GM23338 (cell line): ENCODE results near the gene CDH4. TPM values are rescaled to one million over a fixed set of nuclear protein-coding genes. Genes with fewer than 3 reads are reported as not detected.

Experiments used
- ATAC-seq: fragments of 200-7000 bp; cut with Tn5 transposase; 3 replicates; pipeline ENCODE4 v1.9.1; 2020
- DNase-seq: peaks from one replicate; pipeline ENCODE4 v3.0.0-alpha.2; 2015; ENCODE audit warnings: low spot score
- H2AFZ ChIP-seq: fragments of 200-600 bp; sonication (generic); 2 replicates; pipeline ENCODE4 v1.8.0; 2016; ENCODE audit warnings: antibody characterized with exemption, mild to moderate bottlenecking, moderate library complexity
- H3F3A ChIP-seq: fragments of 200-600 bp; sonication (generic); replicated peaks from 2 replicates; pipeline ENCODE4 v1.8.0; 2017; ENCODE audit warnings: antibody characterized with exemption, mixed run types, low read depth
- H3K27ac ChIP-seq: fragments of 200-600 bp; sonication (generic); 2 replicates; pipeline ENCODE4 v1.6.1; 2016; ENCODE audit warnings: low read depth
- H3K27me3 ChIP-seq: fragments of 200-600 bp; sonication (generic); 2 replicates; pipeline ENCODE4 v1.8.0; 2016; ENCODE audit warnings: mild to moderate bottlenecking, mixed run types, moderate library complexity; ENCODE audit not compliant: insufficient read depth
- H3K36me3 ChIP-seq: fragments of 200-600 bp; sonication (generic); 2 replicates; pipeline ENCODE4 v1.8.0; 2016; ENCODE audit warnings: mild to moderate bottlenecking; ENCODE audit not compliant: insufficient read depth
- H3K4me1 ChIP-seq: fragments of 200-600 bp; sonication (generic); 2 replicates; pipeline ENCODE4 v1.8.0; 2016; ENCODE audit warnings: mild to moderate bottlenecking, moderate library complexity; ENCODE audit not compliant: insufficient read depth
- H3K4me2 ChIP-seq: fragments of 200-600 bp; sonication (generic); 2 replicates; pipeline ENCODE4 v1.7.1; 2017; ENCODE audit warnings: mixed run types
- H3K4me3 ChIP-seq: fragments of 200-600 bp; sonication (generic); 2 replicates; pipeline ENCODE4 v1.6.1; 2016; ENCODE audit warnings: mixed run types
- H3K79me2 ChIP-seq: fragments of 200-600 bp; sonication (generic); replicated peaks from 2 replicates; pipeline ENCODE4 v1.8.0; 2017; ENCODE audit warnings: mild to moderate bottlenecking; ENCODE audit not compliant: insufficient read depth
- H3K9me2 ChIP-seq: fragments of 200-600 bp; sonication (generic); 2 replicates; pipeline ENCODE4 v1.8.0; 2017; ENCODE audit not compliant: insufficient read depth
- H4K20me1 ChIP-seq: fragments of 200-600 bp; sonication (generic); replicated peaks from 2 replicates; pipeline ENCODE4 v1.8.0; 2017; ENCODE audit warnings: mild to moderate bottlenecking; ENCODE audit not compliant: insufficient read depth
- H3K27ac Mint-ChIP-seq: 2 replicates; pipeline ENCODE4 v1.8.0; 2020; ENCODE audit warnings: inconsistent platforms, mild to moderate bottlenecking, moderate library complexity, mixed read lengths
- H3K27me3 Mint-ChIP-seq: 3 replicates; pipeline ENCODE4 v1.8.0; 2022; ENCODE audit warnings: low read depth, mild to moderate bottlenecking, moderate library complexity, mixed read lengths, inconsistent platforms; ENCODE audit not compliant: insufficient read depth, poor library complexity
- H3K36me3 Mint-ChIP-seq: 3 replicates; pipeline ENCODE4 v1.8.0; 2021; ENCODE audit warnings: low read depth, mild to moderate bottlenecking, inconsistent platforms, moderate library complexity, mixed read lengths
- H3K4me1 Mint-ChIP-seq: 3 replicates; pipeline ENCODE4 v1.8.0; 2020; ENCODE audit warnings: mild to moderate bottlenecking, inconsistent platforms, mixed read lengths
- H3K4me3 Mint-ChIP-seq: 3 replicates; pipeline ENCODE4 v1.8.0; 2021; ENCODE audit warnings: moderate library complexity, mild to moderate bottlenecking, inconsistent platforms, mixed read lengths
- H3K9me3 Mint-ChIP-seq: 3 replicates; pipeline ENCODE4 v1.8.0; 2020; ENCODE audit warnings: moderate library complexity, mild to moderate bottlenecking, inconsistent platforms, mixed read lengths
- POLR2AphosphoS5 ChIP-seq: IDR thresholded peaks from 2 replicates; pipeline ENCODE4 v1.6.1; 2016; ENCODE audit warnings: antibody characterized with exemption, low read depth
- ZNF462 ChIP-seq: fragments of 250-450 bp; sonication (Bioruptor Pico); IDR thresholded peaks from 2 replicates; pipeline ENCODE4 v1.5.0; 2020; ENCODE audit warnings: mild to moderate bottlenecking, moderate library complexity
- polyA plus RNA-seq: library from polyadenylated mRNA; unstranded; fragments of >200 nt; fragmentation: Nextera tagmentation; extraction: Ambion mirVana; gene quantifications from 2 replicates; pipeline ENCODE4 v1.2.1, GENCODE V29; 2016
- total RNA-seq: library from RNA; depleted of rRNA; stranded (reverse); fragments of >200 nt; shearing (Covaris generic); gene quantifications from 2 replicates; pipeline ENCODE4 v1.2.3, GENCODE V29; 2014

CDH4 gene
- total and polyA plus RNA-seq, 2 experiments from 2014 or later = 1.2 to 4.2 TPM

DNA sequence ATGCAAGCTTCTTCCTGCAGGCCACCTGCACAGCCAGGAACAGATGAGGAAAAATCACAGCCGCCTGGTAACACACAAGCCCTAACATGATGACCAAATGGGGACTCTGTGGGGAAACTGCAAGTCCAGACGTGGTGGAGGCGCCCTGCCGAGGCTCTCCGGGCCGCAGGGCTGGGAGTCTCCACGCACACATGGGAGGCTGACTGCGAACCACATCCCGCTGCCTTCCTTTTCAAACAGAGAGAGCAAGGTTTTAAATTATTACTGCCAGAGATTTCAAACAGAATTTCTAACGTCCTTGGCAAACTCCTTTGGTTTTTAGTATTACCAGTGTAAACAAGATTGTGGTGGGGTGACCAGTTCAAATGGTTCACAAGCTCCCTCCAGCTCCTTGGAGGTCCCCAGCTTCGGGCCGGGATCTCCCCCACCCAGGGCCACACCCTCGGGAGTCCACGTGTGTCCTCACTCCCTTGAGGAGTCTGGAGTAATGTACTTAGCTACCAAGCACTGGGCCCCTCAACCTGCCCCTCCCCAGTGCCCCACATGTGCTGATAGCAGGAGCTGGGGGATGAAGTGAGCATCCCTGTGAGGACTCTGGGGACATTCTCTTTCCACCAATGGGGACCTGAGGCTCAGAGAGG lies 560.9 kb downstream of the CDH4 start:
- Histone ChIP-seq H3K79me2 (no peaks in the 10 kb centered on the region), H3K4me1 (no peaks in the 10 kb centered on the region), H4K20me1 (no peaks in the 10 kb centered on the region), H3K4me2 (no peak overlapping the region), H3K27me3 (no peaks in the 10 kb centered on the region), H3K27ac (no peak overlapping the region), H3K4me3 (no peak overlapping the region), H3K9me2 (no peaks in the 10 kb centered on the region), H3K36me3 (no peaks in the 10 kb centered on the region), H3F3A (0 out of 2 replicates have a peak, but pooled peaks cover 3% of the 10 kb centered on the region), H2AFZ (no peak overlapping the region)
- peaks cover 14% of the 10 kb centered on the region for H3K27me3 Mint-ChIP-seq
- H3K9me3 Mint-ChIP-seq = no peaks in the 10 kb centered on the region
- ATAC-seq = no peak
- H3K4me3 Mint-ChIP-seq = no peak overlapping the region
- H3K27ac Mint-ChIP-seq = no peak overlapping the region
- no peak for DNase-seq
- peaks cover 20% of the 10 kb centered on the region for H3K4me1 Mint-ChIP-seq
- H3K36me3 Mint-ChIP-seq = no peaks in the 10 kb centered on the region
- TF ChIP-seq ZNF462 (CRISPR knock-in tag) (no peak), POLR2AphosphoS5 (no peak)

GRCh38 chr20:61813791-61814190 lies 561.7 kb downstream of the CDH4 start:
- Histone ChIP-seq H3K79me2 (no peaks in the 10 kb centered on the region), H2AFZ (no peak overlapping the region), H3K4me1 (no peaks in the 10 kb centered on the region), H3K9me2 (no peaks in the 10 kb centered on the region), H3F3A (0 out of 2 replicates have a peak, but pooled peaks cover 3% of the 10 kb centered on the region), H3K4me3 (no peak overlapping the region), H4K20me1 (no peaks in the 10 kb centered on the region), H3K4me2 (no peak overlapping the region), H3K27ac (no peak overlapping the region), H3K36me3 (no peaks in the 10 kb centered on the region), H3K27me3 (no peaks in the 10 kb centered on the region)
- no peaks in the 10 kb centered on the region for H3K36me3 Mint-ChIP-seq
- no peak overlapping the region for H3K4me3 Mint-ChIP-seq
- H3K27me3 Mint-ChIP-seq = peaks cover 15% of the 10 kb centered on the region
- no peaks in the 10 kb centered on the region for H3K9me3 Mint-ChIP-seq
- H3K4me1 Mint-ChIP-seq = peaks cover 18% of the 10 kb centered on the region
- no peak overlapping the region for H3K27ac Mint-ChIP-seq
- DNase-seq = no peak
- no peak for ATAC-seq
- no peak for TF ChIP-seq ZNF462 (CRISPR knock-in tag)
